ENCODE measurements around the gene ADCY7.

ADCY7 gene

GRCh38 chr16:50300942-50301625 is 34.7 kb downstream of the ADCY7 start:
- DNase-seq = no peak

GRCh38 chr16:50301626-50302471 is 35.5 kb downstream of the ADCY7 start:
- DNase-seq = no peak

DNA sequence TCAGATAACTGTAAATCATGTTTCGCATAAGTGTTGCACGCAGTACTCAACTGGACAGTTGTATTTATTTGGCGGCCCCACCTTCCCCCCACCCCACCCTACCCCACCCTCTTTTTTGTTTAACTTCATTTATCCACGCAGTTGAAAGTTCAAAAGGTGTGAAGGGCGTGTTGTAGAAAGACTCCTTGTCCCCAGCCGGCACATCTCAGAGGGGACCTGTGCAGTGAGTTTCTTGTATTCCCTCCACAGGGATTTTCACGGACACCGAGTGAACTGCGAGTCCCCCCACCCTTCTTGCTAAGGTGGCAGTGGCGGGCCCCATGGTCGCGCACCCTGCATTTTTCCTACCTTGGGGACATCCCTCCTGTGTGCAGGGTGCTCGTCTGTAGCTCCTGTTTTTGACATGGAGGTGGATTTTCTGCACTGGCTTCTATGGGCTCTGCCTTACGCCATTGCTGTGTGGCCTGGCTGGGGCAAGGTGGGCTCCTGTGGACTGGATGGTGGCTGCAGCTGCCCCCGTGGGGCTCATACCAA is 36.2 kb downstream of the ADCY7 start:
- DNase-seq = no peak

DNA sequence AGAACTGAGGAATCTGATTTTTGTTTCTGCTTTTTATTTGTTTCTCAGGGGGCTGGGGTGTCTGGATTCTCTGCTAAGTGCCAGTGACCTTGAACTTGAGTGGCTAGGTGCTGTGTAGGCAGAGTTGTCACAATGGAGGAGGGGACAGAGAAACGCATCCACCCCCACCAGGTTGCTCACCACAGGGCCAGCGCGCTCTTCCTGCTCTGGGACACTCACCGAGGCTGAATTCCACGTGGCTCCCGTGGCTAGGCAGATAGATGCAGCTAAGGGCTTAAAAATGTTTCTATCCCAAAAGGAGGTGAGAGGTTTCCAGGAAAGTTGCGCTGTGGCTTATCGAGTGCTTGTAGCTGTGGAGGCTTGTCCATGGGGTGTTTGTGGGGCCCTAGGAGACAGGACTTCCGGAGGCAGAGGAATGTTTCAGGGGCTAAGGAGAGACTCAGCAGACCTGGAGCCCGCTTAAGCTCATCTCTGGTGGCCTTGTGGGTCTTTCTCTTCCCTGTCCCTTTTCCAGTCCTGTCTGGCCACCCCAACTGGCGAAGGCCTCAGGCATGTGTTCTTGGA is 36.8 kb downstream of the ADCY7 start:
- DNase-seq = no peak

GRCh38 chr16:50303605-50304466 is 37.5 kb downstream of the ADCY7 start:
- no peak for DNase-seq

DNA sequence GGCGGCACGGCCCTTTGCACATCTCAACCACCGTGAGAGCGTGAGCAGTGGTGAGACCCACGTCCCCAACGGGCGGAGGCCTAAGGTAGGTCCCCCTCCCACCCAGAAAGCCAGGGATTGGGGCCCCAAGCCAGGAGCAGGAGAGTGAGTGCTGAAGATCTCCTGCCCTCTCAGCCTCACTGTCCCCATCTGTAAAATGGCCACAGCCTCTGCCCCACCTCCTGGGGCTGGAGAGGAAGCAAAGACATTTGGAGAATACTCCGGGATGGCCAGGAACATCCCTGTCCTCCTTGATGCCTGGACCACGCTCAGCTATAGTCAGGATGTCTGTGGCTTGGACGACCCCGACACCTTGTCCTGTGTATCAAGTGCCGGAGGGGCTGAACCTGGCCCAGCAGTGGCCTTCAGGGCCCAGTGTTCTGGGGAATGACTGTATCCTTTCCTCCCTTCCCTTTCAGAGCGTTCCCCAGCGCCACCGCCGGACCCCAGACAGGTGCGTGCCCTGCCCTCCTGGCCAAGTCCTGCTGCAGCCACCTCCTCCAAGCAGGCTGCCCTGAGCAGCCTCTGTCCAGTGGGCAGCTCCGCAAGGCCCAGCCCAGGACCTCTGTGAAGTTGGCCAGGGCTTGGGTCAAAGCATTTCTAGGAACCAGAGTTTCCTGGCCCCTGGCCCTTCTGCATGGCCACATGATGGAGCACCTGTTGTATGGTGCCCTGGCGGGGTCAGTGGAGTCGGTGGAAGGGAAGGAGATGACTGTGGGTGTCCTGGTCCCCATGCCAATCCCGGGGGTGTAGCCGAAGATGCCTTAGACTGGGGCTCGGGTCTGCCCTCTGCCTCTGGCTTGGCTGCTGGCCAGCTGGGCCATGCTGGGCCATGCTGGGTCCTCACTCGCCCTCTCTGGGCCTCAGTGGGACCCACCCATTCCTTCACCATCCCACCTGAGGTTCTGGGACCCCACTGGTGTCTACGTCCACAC is 38.4 kb downstream of the ADCY7 start:
- DNase-seq = no peak

DNA sequence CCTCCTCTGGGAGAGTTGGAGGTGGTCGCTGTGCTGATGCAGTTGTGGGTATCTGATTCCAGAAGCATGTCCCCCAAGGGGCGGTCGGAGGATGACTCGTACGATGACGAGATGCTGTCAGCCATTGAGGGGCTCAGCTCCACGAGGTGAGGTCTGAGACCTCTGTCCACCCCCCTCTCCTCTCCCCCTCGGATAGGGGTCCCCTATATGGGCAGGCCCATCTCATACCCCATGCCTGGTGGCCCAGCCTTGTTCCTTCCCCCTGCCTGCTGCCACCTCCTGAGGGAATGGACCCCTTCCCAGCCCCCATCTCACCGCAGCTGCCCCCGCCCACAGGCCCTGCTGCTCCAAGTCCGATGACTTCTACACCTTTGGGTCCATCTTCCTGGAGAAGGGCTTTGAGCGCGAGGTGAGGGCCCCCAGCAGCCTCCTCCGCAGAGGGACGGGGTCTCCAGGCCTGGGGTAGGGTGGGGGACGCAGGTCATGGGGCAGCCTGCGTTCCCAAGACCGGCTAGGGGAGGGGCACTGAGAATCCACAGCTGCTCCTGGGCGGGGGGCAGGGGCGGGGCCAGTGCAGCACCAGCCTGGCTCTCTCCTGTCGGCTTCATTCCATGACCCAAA is 39.2 kb downstream of the ADCY7 start:
- no peak for DNase-seq

DNA sequence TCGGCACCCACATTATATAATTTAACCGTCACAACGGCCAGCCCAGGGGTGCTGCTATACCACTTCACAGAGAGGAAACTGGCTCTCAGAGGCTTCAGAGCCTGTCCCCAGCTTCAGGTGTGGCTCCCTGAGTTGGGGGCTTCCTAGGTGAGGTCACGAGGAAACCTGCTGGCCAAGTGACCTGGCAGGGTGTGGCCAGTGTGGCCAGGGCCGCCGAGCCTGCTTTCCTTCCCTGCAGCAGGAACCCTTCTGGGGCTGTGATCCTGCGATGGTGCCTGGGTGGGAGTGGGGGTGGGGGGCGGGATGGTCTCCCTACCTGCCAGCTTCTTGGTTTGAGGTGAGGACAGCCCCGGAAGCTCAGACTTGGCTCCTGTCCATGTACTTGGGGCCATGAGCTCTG is 39.9 kb downstream of the ADCY7 start:
- DNase-seq = no peak

DNA sequence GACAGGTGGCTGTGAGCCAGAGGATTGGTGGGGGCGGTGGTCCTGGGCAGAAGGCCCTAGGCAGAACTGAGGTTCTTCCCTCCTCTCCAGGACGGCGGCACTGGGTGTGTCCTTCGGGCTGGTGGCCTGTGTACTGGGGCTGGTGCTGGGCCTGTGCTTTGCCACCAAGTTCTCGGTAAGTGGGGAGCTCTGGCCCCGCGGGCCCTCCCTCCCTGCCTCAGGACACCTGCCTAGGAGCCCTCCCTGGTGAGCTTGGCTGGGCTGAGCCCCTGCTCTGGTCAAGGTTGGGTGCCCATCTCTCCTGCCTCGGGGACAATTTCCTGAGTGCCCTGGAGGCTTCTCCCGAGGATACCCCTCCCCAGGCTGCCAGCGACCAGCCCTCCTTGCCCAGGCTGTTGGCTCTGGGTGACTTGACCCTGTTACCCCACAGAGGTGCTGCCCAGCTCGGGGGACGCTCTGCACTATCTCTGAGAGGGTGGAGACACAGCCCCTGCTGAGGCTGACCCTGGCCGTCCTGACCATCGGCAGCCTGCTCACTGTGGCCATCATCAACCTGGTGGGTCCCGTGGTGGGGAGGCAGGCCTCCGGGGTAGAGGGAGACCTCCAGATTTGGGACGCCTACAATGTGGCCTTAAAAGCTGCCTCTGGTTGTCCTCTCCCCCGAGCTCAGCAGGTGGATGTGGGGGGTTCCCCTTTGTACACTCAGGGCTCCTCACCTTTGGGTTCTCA is 42.0 kb downstream of the ADCY7 start:
- DNase-seq = no peak

DNA sequence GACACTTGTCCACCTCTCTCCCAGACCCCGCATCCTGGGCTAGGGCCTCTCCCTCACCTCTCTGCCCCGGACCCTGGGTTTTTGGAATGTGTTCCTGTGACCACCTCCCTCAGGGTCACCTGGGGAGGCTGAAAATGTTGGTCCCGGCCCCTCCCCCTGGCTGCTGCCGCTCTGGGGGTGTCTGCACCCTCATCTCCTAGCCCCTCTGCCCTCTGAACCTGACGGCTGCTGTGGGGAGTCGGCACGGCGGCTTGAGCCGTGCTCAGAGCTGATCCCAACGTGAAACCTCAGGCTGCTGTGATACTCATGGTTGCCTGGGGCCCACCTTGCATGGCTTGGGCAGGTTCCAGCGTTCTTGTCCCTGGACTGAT is 42.8 kb downstream of the ADCY7 start:
- no peak for DNase-seq

DNA sequence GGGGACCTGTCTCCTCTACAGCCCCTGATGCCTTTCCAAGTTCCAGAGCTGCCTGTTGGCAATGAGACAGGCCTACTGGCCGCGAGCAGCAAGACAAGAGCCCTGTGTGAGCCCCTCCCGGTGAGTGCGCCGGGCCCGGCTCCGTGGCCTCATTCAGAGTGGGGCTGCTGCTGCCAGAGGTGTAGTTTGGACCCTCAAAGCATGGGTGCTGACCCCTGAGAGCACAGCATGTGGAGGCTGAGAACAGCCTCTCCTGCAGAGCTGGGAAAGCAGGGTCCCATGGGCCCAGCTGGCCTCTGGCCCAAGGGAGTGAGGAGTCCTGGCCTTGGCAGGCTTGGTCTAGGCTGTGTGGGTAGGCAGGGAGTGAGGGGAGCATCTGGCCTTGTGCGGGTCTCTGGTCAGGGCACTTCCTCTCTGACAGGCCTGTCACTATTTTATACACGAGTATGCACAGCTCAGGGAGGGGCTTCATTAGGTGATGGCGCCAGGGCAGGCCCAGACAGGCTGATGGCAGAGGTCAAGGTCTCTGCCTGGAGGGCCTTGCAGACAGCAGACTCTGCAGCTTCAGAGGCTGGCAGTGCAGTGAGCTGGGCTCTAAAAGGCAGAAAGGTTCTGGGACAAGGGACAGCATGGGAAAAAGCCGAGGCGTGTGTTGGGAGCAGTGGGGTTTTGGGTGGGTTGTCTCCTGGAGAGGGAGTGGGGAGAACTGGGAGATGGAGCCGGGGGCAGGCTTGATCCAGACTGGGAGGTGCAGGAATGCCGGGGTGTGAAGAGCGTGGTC is 43.4 kb downstream of the ADCY7 start:
- no peak for DNase-seq

DNA sequence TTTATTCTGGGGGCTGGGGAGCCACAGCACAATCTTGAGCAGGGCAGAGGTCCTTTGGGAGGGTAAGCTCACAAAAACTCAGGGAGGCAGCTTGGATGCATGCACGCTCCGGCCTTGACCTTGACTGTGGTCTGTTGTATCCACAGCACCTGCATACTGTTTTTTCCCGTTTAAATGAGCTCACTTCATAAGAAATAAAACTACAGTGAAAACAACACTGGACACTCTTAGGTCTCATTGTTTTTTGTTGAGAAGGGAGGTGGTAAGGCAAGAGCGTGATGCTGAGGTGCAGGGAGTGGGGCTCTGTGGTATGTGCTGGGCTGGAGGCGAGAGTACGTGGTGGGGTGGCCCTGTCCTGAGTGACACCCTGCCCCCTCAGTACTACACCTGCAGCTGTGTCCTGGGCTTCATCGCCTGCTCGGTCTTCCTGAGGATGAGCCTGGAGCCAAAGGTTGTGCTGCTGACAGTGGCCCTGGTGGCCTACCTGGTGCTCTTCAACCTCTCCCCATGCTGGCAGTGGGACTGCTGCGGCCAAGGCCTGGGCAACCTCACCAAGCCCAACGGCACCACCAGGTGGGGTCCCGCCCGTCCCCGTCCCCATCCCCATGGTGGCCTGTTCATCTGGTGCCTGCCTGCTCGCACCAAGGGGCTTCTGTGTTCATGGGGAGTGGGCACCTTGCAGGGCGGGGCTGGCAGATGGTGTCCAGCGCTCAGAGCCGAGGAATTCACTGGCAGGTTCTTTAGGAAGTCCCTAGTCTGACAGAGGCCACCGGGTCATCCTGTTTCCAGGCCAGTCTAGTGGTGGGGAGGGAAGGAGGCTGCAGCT is 44.2 kb downstream of the ADCY7 start:
- DNase-seq = no peak

DNA sequence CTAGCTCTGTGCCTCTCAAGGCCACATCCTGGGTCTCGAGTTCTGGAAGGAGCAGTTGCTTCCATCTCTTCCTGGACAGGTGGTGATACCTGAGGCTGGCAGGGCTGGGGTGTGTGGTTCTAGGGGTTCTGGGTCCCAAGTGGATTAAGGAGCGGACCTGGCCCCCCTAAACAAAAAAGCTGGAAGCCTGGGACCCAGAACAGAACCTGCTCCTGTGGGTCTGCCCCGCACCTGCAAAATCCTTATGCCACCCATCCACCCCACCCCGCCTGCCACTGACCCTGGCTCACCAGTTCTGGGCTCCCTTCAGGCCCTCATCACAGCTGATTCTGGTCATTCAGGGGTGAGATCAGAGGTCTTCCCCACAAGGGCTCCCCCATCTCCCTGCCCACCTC is 44.8 kb downstream of the ADCY7 start:
- DNase-seq = no peak

DNA sequence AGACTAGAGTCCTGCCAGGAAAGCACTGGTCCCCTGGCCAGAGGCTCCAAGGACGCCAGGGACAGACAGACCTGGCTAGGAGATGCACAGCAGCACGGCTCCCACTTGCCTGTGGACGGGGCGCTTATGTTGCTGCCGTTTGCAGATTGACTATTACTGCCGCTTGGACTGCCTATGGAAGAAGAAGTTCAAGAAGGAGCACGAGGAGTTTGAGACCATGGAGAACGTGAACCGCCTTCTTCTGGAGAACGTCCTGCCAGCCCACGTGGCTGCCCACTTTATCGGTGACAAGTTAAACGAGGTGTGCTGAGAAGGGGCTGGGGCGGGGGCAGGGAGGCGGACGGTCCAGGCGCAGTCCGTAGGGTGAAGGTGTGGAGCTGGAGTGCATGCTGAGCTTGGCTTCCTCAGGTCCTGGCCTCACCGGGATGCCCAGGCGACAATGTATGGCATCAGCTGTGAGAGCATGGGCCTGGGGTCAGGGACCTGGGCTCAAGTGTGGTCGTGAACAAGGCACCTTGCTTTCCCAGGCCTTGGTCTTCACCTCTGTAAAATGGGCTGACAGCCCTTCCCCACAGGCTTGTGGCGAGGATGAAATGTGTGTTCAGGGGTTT is 45.6 kb downstream of the ADCY7 start:
- DNase-seq = no peak

GRCh38 chr16:50313596-50314478 is 47.5 kb downstream of the ADCY7 start:
- DNase-seq = no peak

GRCh38 chr16:50314665-50315064 is 48.3 kb downstream of the ADCY7 start:
- no peak for DNase-seq

DNA sequence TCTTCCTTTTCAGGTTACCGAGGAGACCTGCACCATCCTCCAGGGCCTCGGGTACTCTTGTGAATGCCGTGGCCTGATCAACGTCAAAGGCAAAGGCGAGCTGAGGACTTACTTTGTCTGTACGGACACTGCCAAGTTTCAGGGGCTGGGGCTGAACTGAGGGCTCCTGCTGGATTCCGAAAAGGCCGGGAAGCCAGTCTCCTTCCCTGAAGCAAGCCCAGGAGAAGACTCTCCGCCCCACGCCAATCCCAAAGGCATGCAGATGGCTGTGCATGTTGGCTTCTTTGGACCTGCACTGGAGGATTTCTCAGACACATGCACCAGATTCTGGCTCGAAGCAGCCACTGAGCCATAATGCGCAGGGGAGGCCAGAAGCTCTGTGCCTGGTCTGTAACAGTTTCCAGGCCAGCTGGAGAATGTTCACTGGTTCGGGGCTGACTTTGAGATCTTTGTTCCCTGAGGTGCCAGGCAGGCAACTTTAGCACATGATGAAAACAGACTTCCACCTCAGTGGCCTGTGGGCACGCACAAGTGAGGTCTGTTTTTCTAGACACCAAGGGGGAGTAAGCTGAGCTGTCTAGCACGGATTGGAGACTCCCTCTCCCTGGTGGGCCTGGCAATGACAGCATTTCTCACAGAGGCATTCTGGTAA is 49.1 kb downstream of the ADCY7 start:
- DNase-seq = no peak
